Vagina (tissue), 2 donors: ENCODE results near the gene DGKG. TPM values are rescaled to one million over a fixed set of nuclear protein-coding genes. Genes with fewer than 3 reads are reported as not detected.

Experiments
- DNase-seq, 2 donors: peaks; one replicate each; pipeline ENCODE4 v3.0.0-alpha.2; 2017; ENCODE audit errors: extremely low spot score in 2 of 2
- H3K27ac ChIP-seq: fragments of 200-600 bp; sonication (generic); one replicate; pipeline ENCODE4 v1.5.1; 2019
- H3K27me3 ChIP-seq: fragments of 200-600 bp; sonication (generic); one replicate; pipeline ENCODE4 v1.5.1; 2019
- H3K36me3 ChIP-seq, 2 donors: fragments of 200-600 bp; sonication (generic); one replicate each; pipeline ENCODE4 v1.5.1; 2017 to 2019
- H3K4me1 ChIP-seq: fragments of 200-600 bp; sonication (generic); one replicate; pipeline ENCODE4 v1.5.1; 2019
- H3K4me3 ChIP-seq, 2 donors: fragments of 200-600 bp; sonication (generic); 1 replicate in 1 of 2; 2 replicates in 1 of 2; pipeline ENCODE4 v1.5.1; 2016 to 2019
- H3K9me3 ChIP-seq: fragments of 200-600 bp; sonication (generic); one replicate; pipeline ENCODE4 v1.5.1; 2019
- POLR2A ChIP-seq, 2 donors: fragments of 450-650 bp; IDR thresholded peaks; one replicate each; pipeline ENCODE4 v1.6.1; 2017; ENCODE audit warnings: antibody characterized with exemption in 2 of 2, mild to moderate bottlenecking in 2 of 2, moderate library complexity in 2 of 2
- POLR2AphosphoS5 ChIP-seq, 2 donors: sonication (generic); formaldehyde crosslinking; IDR thresholded peaks; one replicate each; pipeline ENCODE4 v1.9.0; 2017; ENCODE audit warnings: antibody characterized with exemption in 2 of 2, mild to moderate bottlenecking in 2 of 2, low read depth in 1 of 2; ENCODE audit not compliant: insufficient read depth in 1 of 2
- intact Hi-C: fragments of 100-400 bp; cut with DNase I; formaldehyde crosslinking; loops from one replicate; pipeline ENCODE4 v1.15.1; 2023
- total RNA-seq: library from RNA; depleted of rRNA; stranded (reverse); fragments of >200 nt; gene quantifications from one replicate; pipeline ENCODE4 v1.2.3, GENCODE V29; 2016
- TF ChIP-seq, protein P1 (sequence below), 3 experiments: fragments of 450-650 bp in 2 of 3; fragments of 200-600 bp in 1 of 3; sonication (generic) in 1 of 3; IDR thresholded peaks; one replicate each; pipeline ENCODE4 v1.5.1; 2017 to 2019; ENCODE audit warnings: antibody characterized with exemption in 3 of 3, mild to moderate bottlenecking in 2 of 3, moderate library complexity in 2 of 3

The DGKG gene
- total RNA-seq, 1 donor from 2014 or later: 2.5 TPM

- H3K27ac ChIP-seq: no peak overlapping the region
- no peak overlapping the region for H3K4me3 ChIP-seq
- no peaks in the 10 kb centered on the region for H3K27me3 ChIP-seq
- no peaks in the 10 kb centered on the region for H3K36me3 ChIP-seq
- DNase-seq: peak in 1 of 2 donors; percentile 8
- H3K4me1 ChIP-seq: peaks cover 3% of the 10 kb centered on the region
- H3K9me3 ChIP-seq: no peaks in the 10 kb centered on the region
- intact Hi-C loops: no loop called here
- TF ChIP-seq POLR2A (IDR thresholded peaks at IDR 0.05) (no peak), POLR2AphosphoS5 (IDR thresholded peaks at IDR 0.05; ENCODE audit: insufficient read depth in 1 of 2, low read depth in 1 of 2) (no peak)
- TF ChIP-seq, protein P1, sequence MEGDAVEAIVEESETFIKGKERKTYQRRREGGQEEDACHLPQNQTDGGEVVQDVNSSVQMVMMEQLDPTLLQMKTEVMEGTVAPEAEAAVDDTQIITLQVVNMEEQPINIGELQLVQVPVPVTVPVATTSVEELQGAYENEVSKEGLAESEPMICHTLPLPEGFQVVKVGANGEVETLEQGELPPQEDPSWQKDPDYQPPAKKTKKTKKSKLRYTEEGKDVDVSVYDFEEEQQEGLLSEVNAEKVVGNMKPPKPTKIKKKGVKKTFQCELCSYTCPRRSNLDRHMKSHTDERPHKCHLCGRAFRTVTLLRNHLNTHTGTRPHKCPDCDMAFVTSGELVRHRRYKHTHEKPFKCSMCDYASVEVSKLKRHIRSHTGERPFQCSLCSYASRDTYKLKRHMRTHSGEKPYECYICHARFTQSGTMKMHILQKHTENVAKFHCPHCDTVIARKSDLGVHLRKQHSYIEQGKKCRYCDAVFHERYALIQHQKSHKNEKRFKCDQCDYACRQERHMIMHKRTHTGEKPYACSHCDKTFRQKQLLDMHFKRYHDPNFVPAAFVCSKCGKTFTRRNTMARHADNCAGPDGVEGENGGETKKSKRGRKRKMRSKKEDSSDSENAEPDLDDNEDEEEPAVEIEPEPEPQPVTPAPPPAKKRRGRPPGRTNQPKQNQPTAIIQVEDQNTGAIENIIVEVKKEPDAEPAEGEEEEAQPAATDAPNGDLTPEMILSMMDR (IDR thresholded peaks at IDR 0.05): no peak
Observed at GRCh38 chr3:186166491-186167288, 195.3 kb downstream of the DGKG start.

DNA sequence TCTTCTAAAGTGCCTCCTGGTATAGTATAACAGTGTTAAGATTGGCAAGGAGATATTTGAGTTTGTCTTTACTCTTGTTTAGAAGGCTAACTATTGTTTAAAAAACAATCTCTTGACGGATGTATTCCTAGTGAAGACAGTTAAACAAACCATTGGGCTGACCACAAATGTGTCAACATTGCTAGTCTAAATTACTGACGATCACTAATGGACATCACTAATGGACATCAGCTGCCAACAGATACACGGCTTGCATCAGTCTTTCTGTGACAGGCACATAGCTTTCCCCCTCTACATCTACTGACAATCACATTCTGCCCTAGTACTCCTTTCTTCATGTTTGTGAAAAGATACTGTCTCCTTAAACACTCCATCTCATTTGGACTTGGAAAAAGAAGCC lies 196.0 kb downstream of the DGKG start:
- intact Hi-C loops: no loop called here
- Histone ChIP-seq H3K4me1 (peaks cover 3% of the 10 kb centered on the region), H3K9me3 (no peaks in the 10 kb centered on the region), H3K27me3 (no peaks in the 10 kb centered on the region), H3K4me3 (no peak overlapping the region), H3K36me3 (no peaks in the 10 kb centered on the region), H3K27ac (no peak overlapping the region)
- TF ChIP-seq, protein P1 (IDR thresholded peaks at IDR 0.05): no peak
- TF ChIP-seq POLR2A (IDR thresholded peaks at IDR 0.05) (no peak), POLR2AphosphoS5 (IDR thresholded peaks at IDR 0.05; ENCODE audit: insufficient read depth in 1 of 2, low read depth in 1 of 2) (no peak)
- no peak for DNase-seq

DNA sequence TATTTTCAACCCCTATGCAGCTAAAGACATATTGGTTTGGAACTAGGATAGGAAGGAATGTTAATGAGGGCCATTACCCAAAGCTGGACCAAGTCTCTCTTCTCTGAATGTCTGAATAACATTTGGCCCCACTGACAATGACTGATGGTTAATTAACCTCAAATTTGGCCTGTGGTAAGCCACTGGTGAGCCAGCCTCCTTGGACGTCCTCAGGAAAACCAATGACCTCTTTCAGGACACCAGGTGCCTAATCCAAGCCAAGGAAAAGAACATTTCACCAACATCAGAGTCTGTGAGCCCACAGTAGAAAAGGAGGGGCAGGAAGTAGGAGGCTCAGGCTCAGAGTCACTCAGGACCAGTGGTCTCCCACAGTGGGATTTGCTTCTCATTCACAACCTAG lies 196.7 kb downstream of the DGKG start:
- intact Hi-C loops: no loop called here
- H3K36me3 ChIP-seq: no peaks in the 10 kb centered on the region
- H3K9me3 ChIP-seq: no peaks in the 10 kb centered on the region
- no peaks in the 10 kb centered on the region for H3K4me1 ChIP-seq
- TF ChIP-seq, protein P1 (IDR thresholded peaks at IDR 0.05): no peak
- TF ChIP-seq POLR2AphosphoS5 (IDR thresholded peaks at IDR 0.05; ENCODE audit: insufficient read depth in 1 of 2, low read depth in 1 of 2) (no peak), POLR2A (IDR thresholded peaks at IDR 0.05) (no peak)
- peak in 1 of 2 donors; percentile 25 for DNase-seq
- H3K27ac ChIP-seq: no peak overlapping the region
- H3K4me3 ChIP-seq: no peak overlapping the region
- no peaks in the 10 kb centered on the region for H3K27me3 ChIP-seq

DNA sequence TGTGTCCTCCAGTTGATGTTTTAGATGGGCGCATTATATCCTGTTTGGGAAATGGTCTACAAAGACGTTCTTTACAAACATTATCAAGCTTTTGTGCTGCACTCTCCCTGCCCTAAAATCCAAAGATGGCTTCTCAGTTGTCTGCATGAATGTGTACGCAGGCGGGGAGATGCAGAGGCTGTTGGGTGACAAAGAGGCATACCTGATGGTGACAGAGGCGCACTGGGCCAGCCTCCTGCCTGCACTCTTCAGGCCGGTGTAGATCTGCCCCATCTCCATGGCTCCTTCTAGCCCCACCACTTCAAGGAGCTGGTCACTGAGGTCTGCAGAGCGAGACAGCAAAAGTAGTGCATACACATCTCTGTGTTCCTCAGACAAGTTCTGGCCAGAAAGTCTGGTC lies 197.3 kb downstream of the DGKG start:
- H3K27me3 ChIP-seq: no peaks in the 10 kb centered on the region
- H3K4me3 ChIP-seq: no peak overlapping the region
- no peak overlapping the region for H3K27ac ChIP-seq
- DNase-seq: peak in 1 of 2 donors; percentile 52
- no peaks in the 10 kb centered on the region for H3K36me3 ChIP-seq
- intact Hi-C loops: no loop called here
- no peaks in the 10 kb centered on the region for H3K9me3 ChIP-seq
- H3K4me1 ChIP-seq: no peaks in the 10 kb centered on the region
- TF ChIP-seq POLR2AphosphoS5 (IDR thresholded peaks at IDR 0.05; ENCODE audit: insufficient read depth in 1 of 2, low read depth in 1 of 2) (no peak), POLR2A (IDR thresholded peaks at IDR 0.05) (no peak)
- TF ChIP-seq, protein P1 (IDR thresholded peaks at IDR 0.05): no peak

DNA sequence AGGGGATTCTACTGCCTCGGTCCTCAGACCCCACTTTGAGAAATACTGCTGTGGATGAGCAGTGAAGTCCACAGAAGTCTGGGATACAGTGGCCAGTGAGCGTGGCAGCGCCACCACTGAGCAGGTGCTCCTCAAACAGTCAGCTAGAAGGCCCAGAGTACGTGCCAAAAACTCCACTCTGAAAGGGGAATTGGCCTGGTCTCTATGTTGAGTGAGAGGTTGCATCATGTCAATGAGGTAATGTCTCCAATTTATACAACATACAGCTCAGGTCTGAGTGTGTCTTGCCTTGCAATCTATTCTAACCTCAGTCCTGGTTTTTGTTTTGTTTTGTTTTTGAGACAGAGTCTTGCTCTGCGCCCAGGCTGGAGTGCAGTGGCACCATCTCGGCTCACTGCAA lies 199.8 kb downstream of the DGKG start:
- Histone ChIP-seq H3K27ac (no peak overlapping the region), H3K27me3 (no peaks in the 10 kb centered on the region), H3K9me3 (no peaks in the 10 kb centered on the region), H3K4me1 (no peaks in the 10 kb centered on the region), H3K4me3 (no peak overlapping the region), H3K36me3 (no peaks in the 10 kb centered on the region)
- peak; percentile 12 to 42 for DNase-seq
- TF ChIP-seq, protein P1 (IDR thresholded peaks at IDR 0.05): no peak
- TF ChIP-seq POLR2A (IDR thresholded peaks at IDR 0.05) (no peak), POLR2AphosphoS5 (IDR thresholded peaks at IDR 0.05; ENCODE audit: insufficient read depth in 1 of 2, low read depth in 1 of 2) (no peak)
- intact Hi-C loops: no loop called here
